K562 (cell line): Measurements from ENCODE around the gene RPL7A. TPM values are rescaled to one million over a fixed set of nuclear protein-coding genes. Genes with fewer than 3 reads are reported as not detected.

Experiments used
- ATAC-seq: fragments of 200-7000 bp; cut with Tn5 transposase; 3 replicates; pipeline ENCODE4 v1.9.1; 2020; ENCODE audit warnings: moderate library complexity
- BruUV-seq: library from RNA; stranded (reverse); fragments of 400-500 nt; replicated peaks from 2 replicates; lab custom pipeline; 2021; lab: Mats Ljungman, UMichigan
- CTCF ChIA-PET: fragments of 300-600 bp; formaldehyde crosslinking; extraction: SDS; loops from one replicate; lab custom pipeline; 2021; ENCODE audit warnings: low intra/inter-chr PET ratio; lab: Yijun Ruan, JAX
- POLR2A ChIA-PET: fragments of 300-600, 350-650 bp; sonication (Branson Sonifier 250); formaldehyde crosslinking; extraction: SDS; loops from one replicate; lab custom pipeline; 2021; ENCODE audit warnings: antibody characterized with exemption, inconsistent platforms; lab: Yijun Ruan, JAX
- DNase-seq, 4 experiments: peaks; one replicate each; pipeline versions ENCODE4 v3.0.0 to v3.0.0-alpha.2; 2011 to 2018; ENCODE audit warnings: low spot score in 3 of 4, mixed read lengths in 3 of 4; ENCODE audit errors: extremely low read depth in 1 of 4
- FAIRE-seq: peaks from 2 replicates; lab custom pipeline; 2011; peaks lifted over from hg19 to GRCh38; lab: Jason Lieb, UNC
- H2AFZ ChIP-seq: 2 replicates; pipeline ENCODE4 v1.6.0; 2011; ENCODE audit warnings: low read depth, low read length, control low read depth, inconsistent platforms
- H3K27ac ChIP-seq: fragments of 200-600 bp; 3 replicates; pipeline ENCODE4 v1.8.0; 2011; ENCODE audit warnings: low read depth, mild to moderate bottlenecking, control low read depth, inconsistent platforms, low read length, moderate library complexity, mixed read lengths; ENCODE audit errors: extremely low read depth
- H3K27me3 ChIP-seq, 2 experiments: fragments of 300-600 bp in 1 of 2; 2 replicates in 1 of 2; 3 replicates in 1 of 2; pipeline versions ENCODE4 v1.6.0 to v1.8.0; 2011; ENCODE audit warnings: inconsistent platforms in 2 of 2, low read length in 2 of 2, mild to moderate bottlenecking in 1 of 2, mixed read lengths in 1 of 2, moderate library complexity in 1 of 2; ENCODE audit not compliant: control insufficient read depth in 2 of 2, insufficient read depth in 2 of 2
- H3K36me3 ChIP-seq: fragments of 300-600 bp; 3 replicates; pipeline ENCODE4 v1.8.0; 2011; ENCODE audit warnings: mild to moderate bottlenecking, low read length, inconsistent platforms; ENCODE audit not compliant: control insufficient read depth, insufficient read depth
- H3K4me1 ChIP-seq, 2 experiments: fragments of 200-600 bp in 1 of 2; replicated peaks in 1 of 2; 2 replicates in 1 of 2; 3 replicates in 1 of 2; pipeline versions ENCODE4 v1.5.1 to v1.8.0; 2011; ENCODE audit warnings: inconsistent platforms in 2 of 2, low read length in 2 of 2, mild to moderate bottlenecking in 1 of 2, mixed read lengths in 1 of 2, moderate library complexity in 1 of 2; ENCODE audit not compliant: control insufficient read depth in 2 of 2, insufficient read depth in 2 of 2
- H3K4me2 ChIP-seq: 2 replicates; pipeline ENCODE4 v1.6.1; 2011; ENCODE audit warnings: low read length, control low read depth, inconsistent platforms, mixed read lengths; ENCODE audit not compliant: insufficient read depth
- H3K4me3 ChIP-seq: fragments of 200-600 bp; sonication (generic), shearing (Covaris generic); 2 replicates; pipeline ENCODE4 v1.5.1; 2016; ENCODE audit warnings: control low read depth, inconsistent platforms
- H3K79me2 ChIP-seq: fragments of 200-600 bp; 3 replicates; pipeline ENCODE4 v1.8.0; 2011; ENCODE audit warnings: low read length, inconsistent platforms; ENCODE audit not compliant: control insufficient read depth, insufficient read depth
- H3K9ac ChIP-seq, 2 experiments: 2 replicates each; pipeline versions ENCODE4 v1.6.0 to v1.6.1; 2011; ENCODE audit warnings: low read depth in 2 of 2, low read length in 2 of 2, control low read depth in 1 of 2, inconsistent platforms in 1 of 2, mild to moderate bottlenecking in 1 of 2, mixed read lengths in 1 of 2; ENCODE audit not compliant: insufficient read depth in 1 of 2
- H3K9me1 ChIP-seq: one replicate; pipeline ENCODE4 v1.6.0; 2011; ENCODE audit warnings: inconsistent platforms, mild to moderate bottlenecking, low read length, moderate library complexity; ENCODE audit not compliant: control insufficient read depth, insufficient read depth
- H3K9me3 ChIP-seq: replicated peaks from 2 replicates; pipeline ENCODE4 v1.5.1; 2011; ENCODE audit warnings: low read depth, low read length, inconsistent platforms; ENCODE audit not compliant: control insufficient read depth, insufficient read depth
- H4K20me1 ChIP-seq: replicated peaks from 2 replicates; pipeline ENCODE4 v1.6.1; 2011; ENCODE audit warnings: low read length, inconsistent platforms, mixed read lengths; ENCODE audit not compliant: control insufficient read depth, insufficient read depth
- EGR1 ChIP-seq: fragments of 450-650 bp; conservative IDR thresholded peaks from 2 replicates; pipeline ENCODE4 v1.6.1; 2017; ENCODE audit warnings: mild to moderate bottlenecking
- NFE2 ChIP-seq: IDR thresholded peaks from 2 replicates; pipeline ENCODE4 v1.6.1; 2014; ENCODE audit warnings: antibody characterized with exemption, low read depth
- RBFOX2 ChIP-seq: fragments of 200-400 bp; formaldehyde crosslinking; IDR thresholded peaks from 2 replicates; pipeline ENCODE4 v1.6.1; 2017; ENCODE audit warnings: low read depth, mild to moderate bottlenecking, low read length, moderate library complexity
- SIN3B ChIP-seq: fragments of 450-650 bp; IDR thresholded peaks from 2 replicates; pipeline ENCODE4 v1.6.1; 2017; ENCODE audit warnings: low read depth, mild to moderate bottlenecking, moderate library complexity
- U2AF1 ChIP-seq: fragments of 200-400 bp; formaldehyde crosslinking; optimal IDR thresholded peaks from 2 replicates; pipeline ENCODE3; 2017; ENCODE audit warnings: mild to moderate bottlenecking, low read depth, low read length, moderate library complexity
- ZC3H8 ChIP-seq: fragments of 450-650 bp; IDR thresholded peaks from 2 replicates; pipeline ENCODE4 v1.6.1; 2017
- ZNF134 ChIP-seq: fragments of 250-450 bp; sonication (Bioruptor Pico); conservative IDR thresholded peaks from 2 replicates; pipeline ENCODE4 v1.4.0; 2020
- ZNF212 ChIP-seq: fragments of 450-650 bp; formaldehyde crosslinking; IDR thresholded peaks from 2 replicates; pipeline ENCODE4 v1.4.0; 2020; ENCODE audit warnings: mild to moderate bottlenecking
- WGBS: fragments of 100-300 bp; shearing (Covaris generic); methylation state at CpG from one replicate; pipeline ENCODE4 v1.1.6; 2016; ENCODE audit warnings: low coverage, mixed read lengths; ENCODE audit not compliant: insufficient coverage; ENCODE audit errors: missing lambda C conversion rate; 5-methylcytosine and 5-hydroxymethylcytosine counted together
- in situ Hi-C: fragments of 300-500 bp; cut with MboI; formaldehyde crosslinking; loops from 4 replicates; pipeline ENCODE4 v1.15.0; 2018; ENCODE audit warnings: inconsistent platforms, mixed read lengths
- intact Hi-C: fragments of 100-400 bp; cut with micrococcal nuclease; formaldehyde crosslinking; loops from 2 replicates; pipeline ENCODE4 v1.14.2; 2022
- polyA plus RNA-seq, 8 experiments: library from polyadenylated mRNA; depleted of rRNA in 4 of 8; stranded (reverse) in 5 of 8; unstranded in 3 of 8; fragments of >200 nt; fragmentation: Nextera tagmentation in 2 of 8; fragmentation: Illumina TruSeq in 1 of 8; extraction: Ambion mirVana in 2 of 8; extraction: Trizol in 1 of 8; gene quantifications; 2 replicates each; pipeline versions ENCODE4 v1.2.1 to v1.2.3, GENCODE V29; 2011 to 2014; ENCODE audit warnings: inconsistent platforms in 1 of 8, missing spikeins in 1 of 8
- total RNA-seq, 7 experiments: library from RNA; depleted of rRNA in 6 of 7; stranded (reverse); fragments of >200 nt in 6 of 7; fragmentation: Illumina TruSeq in 2 of 7; extraction: Trizol in 2 of 7; gene quantifications; 2 replicates each; pipeline versions ENCODE4 v1.2.1 to v1.2.3, GENCODE V29; 2011 to 2021; ENCODE audit warnings: low replicate concordance in 1 of 7
- TF ChIP-seq, protein P1 (sequence below), 2 experiments: fragments of 450-650 bp in 1 of 2; sonication (generic) in 1 of 2; formaldehyde crosslinking in 1 of 2; IDR thresholded peaks; 2 replicates each; pipeline versions ENCODE4 v1.7.1 to v1.9.0; 2016 to 2022; ENCODE audit warnings: inconsistent platforms in 1 of 2, mild to moderate bottlenecking in 1 of 2, missing genetic modification reagents in 1 of 2
- TF ChIP-seq, protein P2 (sequence below): sonication (generic); formaldehyde crosslinking; IDR thresholded peaks from 2 replicates; pipeline ENCODE4 v1.4.0; 2020; ENCODE audit warnings: mild to moderate bottlenecking, missing genetic modification reagents
- TF ChIP-seq, protein P3 (sequence below): fragments of 250-450 bp; sonication (Bioruptor Pico); IDR thresholded peaks from 2 replicates; pipeline ENCODE4 v1.8.0; 2022; ENCODE audit warnings: inconsistent platforms, mild to moderate bottlenecking, moderate library complexity, borderline replicate concordance

The RPL7A gene
- total and polyA plus RNA-seq, 9 of the 15 experiments (the other 6 are each of a cell fraction or from before 2014, with no cell fraction given), result 1,935 to 3,760 (median 2,652) TPM

GRCh38 chr9:133366435-133366834 lies 18.4 kb downstream of the RPL7A start:
- FAIRE-seq (no peak), ATAC-seq (no peak), DNase-seq (no peak)
- no peak overlapping the region; the same call in 2 of the 3 replicates for H3K27ac ChIP-seq
- in situ Hi-C loops (no loop called here), intact Hi-C loops (no loop called here)
- H3K4me3 ChIP-seq, result no peak overlapping the region
- no peak overlapping the region for H2AFZ ChIP-seq
- peaks cover 26% of the 10 kb centered on the region for H3K9me1 ChIP-seq
- H3K36me3 ChIP-seq, result peaks cover 98% of the 10 kb centered on the region
- H3K4me1 ChIP-seq, result peaks cover 9 to 18% of the 10 kb centered on the region in 2 experiments; a peak in 4 of 5 replicates
- POLR2A ChIA-PET, result interaction anchor here (0.8 to 6.3 kb wide), 7 partner anchors 8 to 213 kb away, joined by 3 to 81 read pairs (median 4); partner anchors contain the start of genes MED22, RPL7A, STKLD1 and SURF1
- 95% methylated on average over 11 of the region's 11 CpGs for WGBS
- no peak overlapping the region for H3K4me2 ChIP-seq
- peaks cover 53% of the 10 kb centered on the region for H3K79me2 ChIP-seq
- H3K27me3 ChIP-seq, result no peaks in the 10 kb centered on the region
- H3K9me3 ChIP-seq, result no peaks in the 10 kb centered on the region
- CTCF ChIA-PET, result no interaction called here
- H4K20me1 ChIP-seq, result peaks cover 59% of the 10 kb centered on the region
- H3K9ac ChIP-seq, result no peak overlapping the region
- no TSS peak for BruUV-seq
- no peak for TF ChIP-seq U2AF1
- TF ChIP-seq, protein P1, sequence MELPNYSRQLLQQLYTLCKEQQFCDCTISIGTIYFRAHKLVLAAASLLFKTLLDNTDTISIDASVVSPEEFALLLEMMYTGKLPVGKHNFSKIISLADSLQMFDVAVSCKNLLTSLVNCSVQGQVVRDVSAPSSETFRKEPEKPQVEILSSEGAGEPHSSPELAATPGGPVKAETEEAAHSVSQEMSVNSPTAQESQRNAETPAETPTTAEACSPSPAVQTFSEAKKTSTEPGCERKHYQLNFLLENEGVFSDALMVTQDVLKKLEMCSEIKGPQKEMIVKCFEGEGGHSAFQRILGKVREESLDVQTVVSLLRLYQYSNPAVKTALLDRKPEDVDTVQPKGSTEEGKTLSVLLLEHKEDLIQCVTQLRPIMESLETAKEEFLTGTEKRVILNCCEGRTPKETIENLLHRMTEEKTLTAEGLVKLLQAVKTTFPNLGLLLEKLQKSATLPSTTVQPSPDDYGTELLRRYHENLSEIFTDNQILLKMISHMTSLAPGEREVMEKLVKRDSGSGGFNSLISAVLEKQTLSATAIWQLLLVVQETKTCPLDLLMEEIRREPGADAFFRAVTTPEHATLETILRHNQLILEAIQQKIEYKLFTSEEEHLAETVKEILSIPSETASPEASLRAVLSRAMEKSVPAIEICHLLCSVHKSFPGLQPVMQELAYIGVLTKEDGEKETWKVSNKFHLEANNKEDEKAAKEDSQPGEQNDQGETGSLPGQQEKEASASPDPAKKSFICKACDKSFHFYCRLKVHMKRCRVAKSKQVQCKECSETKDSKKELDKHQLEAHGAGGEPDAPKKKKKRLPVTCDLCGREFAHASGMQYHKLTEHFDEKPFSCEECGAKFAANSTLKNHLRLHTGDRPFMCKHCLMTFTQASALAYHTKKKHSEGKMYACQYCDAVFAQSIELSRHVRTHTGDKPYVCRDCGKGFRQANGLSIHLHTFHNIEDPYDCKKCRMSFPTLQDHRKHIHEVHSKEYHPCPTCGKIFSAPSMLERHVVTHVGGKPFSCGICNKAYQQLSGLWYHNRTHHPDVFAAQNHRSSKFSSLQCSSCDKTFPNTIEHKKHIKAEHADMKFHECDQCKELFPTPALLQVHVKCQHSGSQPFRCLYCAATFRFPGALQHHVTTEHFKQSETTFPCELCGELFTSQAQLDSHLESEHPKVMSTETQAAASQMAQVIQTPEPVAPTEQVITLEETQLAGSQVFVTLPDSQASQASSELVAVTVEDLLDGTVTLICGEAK (IDR thresholded peaks at IDR 0.05), result no peak
- TF ChIP-seq, protein P1 (CRISPR knock-in tag; IDR thresholded peaks at IDR 0.05), result no peak
- TF ChIP-seq, protein P2, sequence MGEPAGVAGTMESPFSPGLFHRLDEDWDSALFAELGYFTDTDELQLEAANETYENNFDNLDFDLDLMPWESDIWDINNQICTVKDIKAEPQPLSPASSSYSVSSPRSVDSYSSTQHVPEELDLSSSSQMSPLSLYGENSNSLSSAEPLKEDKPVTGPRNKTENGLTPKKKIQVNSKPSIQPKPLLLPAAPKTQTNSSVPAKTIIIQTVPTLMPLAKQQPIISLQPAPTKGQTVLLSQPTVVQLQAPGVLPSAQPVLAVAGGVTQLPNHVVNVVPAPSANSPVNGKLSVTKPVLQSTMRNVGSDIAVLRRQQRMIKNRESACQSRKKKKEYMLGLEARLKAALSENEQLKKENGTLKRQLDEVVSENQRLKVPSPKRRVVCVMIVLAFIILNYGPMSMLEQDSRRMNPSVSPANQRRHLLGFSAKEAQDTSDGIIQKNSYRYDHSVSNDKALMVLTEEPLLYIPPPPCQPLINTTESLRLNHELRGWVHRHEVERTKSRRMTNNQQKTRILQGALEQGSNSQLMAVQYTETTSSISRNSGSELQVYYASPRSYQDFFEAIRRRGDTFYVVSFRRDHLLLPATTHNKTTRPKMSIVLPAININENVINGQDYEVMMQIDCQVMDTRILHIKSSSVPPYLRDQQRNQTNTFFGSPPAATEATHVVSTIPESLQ (CRISPR knock-in tag), result no peak
- TF ChIP-seq ZC3H8, result no peak
- TF ChIP-seq, protein P3, sequence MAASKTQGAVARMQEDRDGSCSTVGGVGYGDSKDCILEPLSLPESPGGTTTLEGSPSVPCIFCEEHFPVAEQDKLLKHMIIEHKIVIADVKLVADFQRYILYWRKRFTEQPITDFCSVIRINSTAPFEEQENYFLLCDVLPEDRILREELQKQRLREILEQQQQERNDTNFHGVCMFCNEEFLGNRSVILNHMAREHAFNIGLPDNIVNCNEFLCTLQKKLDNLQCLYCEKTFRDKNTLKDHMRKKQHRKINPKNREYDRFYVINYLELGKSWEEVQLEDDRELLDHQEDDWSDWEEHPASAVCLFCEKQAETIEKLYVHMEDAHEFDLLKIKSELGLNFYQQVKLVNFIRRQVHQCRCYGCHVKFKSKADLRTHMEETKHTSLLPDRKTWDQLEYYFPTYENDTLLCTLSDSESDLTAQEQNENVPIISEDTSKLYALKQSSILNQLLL, result no peak
- no peak for TF ChIP-seq ZNF134 (CRISPR knock-in tag)
- no peak for TF ChIP-seq ZNF212
- TF ChIP-seq SIN3B, result no peak
- TF ChIP-seq RBFOX2, result no peak
- no peak for TF ChIP-seq EGR1
- no peak for TF ChIP-seq NFE2
